ENCODE data around the gene SRPX2. TPM values are rescaled to one million over a fixed set of nuclear protein-coding genes. Genes with fewer than 3 reads are reported as not detected.
A peak's percentile ranks its signal among the peaks of the same experiment; 100 is the strongest.

SRPX2 gene
- total and polyA plus RNA-seq, 5 donors = 2.5 to 27.6 (median 4.1) TPM

DNA sequence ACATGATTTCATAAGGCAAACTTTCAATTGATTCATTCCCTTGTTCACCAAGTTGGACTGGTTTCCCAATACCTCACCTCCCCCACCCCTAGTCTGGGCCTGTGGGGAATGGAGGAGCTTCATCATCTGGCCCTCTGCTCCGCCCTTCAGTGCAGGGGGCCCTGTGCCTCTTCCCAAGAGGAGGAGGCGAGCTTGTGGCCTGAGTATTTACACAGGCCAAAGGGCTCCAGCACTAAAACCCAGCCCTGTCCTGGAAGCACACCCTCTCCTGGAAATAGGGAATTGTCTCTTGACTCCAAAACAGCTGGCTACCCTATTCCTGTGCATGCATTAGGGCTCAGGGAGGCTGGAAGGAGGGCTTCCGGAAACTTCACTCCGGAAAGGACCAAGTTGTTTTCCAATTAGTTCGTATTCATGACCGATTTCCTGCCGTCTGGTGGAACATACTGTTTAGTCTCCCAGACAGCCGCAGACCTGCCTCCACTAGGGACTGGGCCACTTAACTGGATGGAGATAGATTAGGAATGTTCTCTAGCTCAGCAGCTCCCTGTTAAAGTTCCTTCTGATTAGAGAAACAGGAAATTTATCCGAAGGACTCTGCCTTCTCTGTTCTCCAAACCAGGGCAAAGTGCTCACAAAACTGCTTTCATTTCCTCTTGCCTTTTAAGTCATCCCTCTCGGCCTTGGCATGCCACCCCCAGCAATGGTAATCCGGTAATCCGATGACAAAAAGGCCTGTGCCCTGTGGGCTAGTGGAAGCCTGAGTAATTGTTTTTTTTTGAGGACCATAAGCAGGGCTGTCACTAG, 5.8 kb downstream of the SRPX2 start:
- ATAC-seq (peak; percentile 89 to 94), DNase-seq (peak; percentile 64 to 75 (median 66))
- WGBS = 30% methylated on average over 12 of the region's 12 CpGs
- no peaks in the 10 kb centered on the region for H3K9me3 ChIP-seq (ENCODE audit: control insufficient read depth, low read length)
- no peaks in the 10 kb centered on the region for H3K27me3 ChIP-seq (ENCODE audit: control insufficient read depth, insufficient read depth)
- peaks cover 5% of the 10 kb centered on the region for H3K4me1 ChIP-seq (ENCODE audit: control insufficient read depth, insufficient read depth, low read length)
- peak overlapping the region; percentile 92 for H3K27ac ChIP-seq (ENCODE audit: low read length)
- H3K4me3 ChIP-seq (ENCODE audit: low read length) = no peak overlapping the region
- intact Hi-C loops (cut with DNase I) = no loop called here

DNA sequence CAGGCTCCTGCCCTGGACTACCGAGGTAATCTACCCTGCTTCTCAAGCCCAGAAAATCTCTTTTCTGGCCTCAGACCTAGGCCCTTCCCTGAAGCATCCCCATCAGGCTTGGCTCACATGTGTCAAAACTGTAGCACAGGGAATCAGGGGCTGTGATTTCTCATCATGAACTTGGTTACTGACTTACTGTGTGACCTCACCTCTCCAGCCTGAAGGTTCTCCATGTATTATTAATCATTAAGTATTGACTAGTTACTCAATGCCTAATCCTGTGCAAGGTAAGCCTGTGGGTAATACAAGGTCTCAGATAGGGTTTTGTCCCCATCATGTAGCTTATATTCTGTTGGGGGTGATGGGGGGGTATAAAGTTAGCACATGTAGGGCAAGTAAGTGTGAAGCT, 6.8 kb downstream of the SRPX2 start:
- intact Hi-C loops (cut with DNase I) = no loop called here
- no peaks in the 10 kb centered on the region for H3K9me3 ChIP-seq (ENCODE audit: control insufficient read depth, low read length)
- H3K4me3 ChIP-seq (ENCODE audit: low read length) = no peak overlapping the region
- 96% methylated on average over 1 of the region's 1 CpG for WGBS
- no peak for ATAC-seq
- no peaks in the 10 kb centered on the region for H3K27me3 ChIP-seq (ENCODE audit: control insufficient read depth, insufficient read depth)
- H3K4me1 ChIP-seq (ENCODE audit: control insufficient read depth, insufficient read depth, low read length) = peaks cover 5% of the 10 kb centered on the region
- H3K27ac ChIP-seq (ENCODE audit: low read length) = peak overlapping the region; percentile 92
- DNase-seq = no peak

DNA sequence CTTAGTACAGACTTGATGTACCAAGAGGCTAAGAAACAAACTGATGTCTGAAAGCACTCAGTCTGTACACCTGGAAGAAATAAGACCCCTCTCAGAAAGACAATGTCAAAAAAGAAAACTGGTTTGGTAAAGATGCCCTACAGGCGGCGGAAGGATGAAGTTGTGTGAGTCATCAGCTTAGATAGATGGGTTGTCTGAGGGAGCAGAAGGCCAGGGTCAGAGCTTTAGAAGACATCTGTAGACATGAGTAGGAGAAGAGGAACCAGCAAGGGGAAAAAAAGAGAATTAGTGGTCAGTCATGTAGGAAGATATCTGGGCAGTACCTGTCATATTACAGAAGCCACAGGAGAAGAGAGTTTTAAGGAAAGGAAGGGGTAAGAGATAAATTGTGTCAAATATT, 8.3 kb downstream of the SRPX2 start:
- peaks cover 3% of the 10 kb centered on the region for H3K4me1 ChIP-seq (ENCODE audit: control insufficient read depth, insufficient read depth, low read length)
- ATAC-seq (no peak), DNase-seq (no peak)
- H3K27ac ChIP-seq (ENCODE audit: low read length) = no peak overlapping the region
- H3K9me3 ChIP-seq (ENCODE audit: control insufficient read depth, low read length) = no peaks in the 10 kb centered on the region
- no peak overlapping the region for H3K4me3 ChIP-seq (ENCODE audit: low read length)
- 88% methylated on average over 2 of the region's 2 CpGs for WGBS
- intact Hi-C loops (cut with DNase I) = no loop called here
- H3K27me3 ChIP-seq (ENCODE audit: control insufficient read depth, insufficient read depth) = no peaks in the 10 kb centered on the region

DNA sequence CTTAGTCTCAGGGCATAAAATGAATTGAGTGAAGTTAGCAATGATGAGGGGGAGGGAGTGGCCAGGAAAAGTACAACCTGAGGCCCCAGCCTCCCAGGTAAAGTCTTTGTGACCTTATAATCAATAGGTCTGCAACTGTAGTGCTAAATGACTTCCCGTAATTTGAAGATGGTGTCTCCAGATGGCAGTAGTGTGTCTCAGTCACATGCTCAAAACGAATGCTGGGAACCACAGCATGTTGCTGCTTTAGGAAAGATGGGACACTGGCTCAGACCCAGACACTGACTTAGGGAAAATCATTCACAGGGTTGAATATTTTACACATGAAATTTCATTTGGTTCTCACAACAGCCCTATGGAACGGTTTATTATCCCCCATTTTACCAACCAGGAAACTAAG, 10.3 kb downstream of the SRPX2 start:
- H3K27me3 ChIP-seq (ENCODE audit: control insufficient read depth, insufficient read depth) = no peaks in the 10 kb centered on the region
- H3K9me3 ChIP-seq (ENCODE audit: control insufficient read depth, low read length) = no peaks in the 10 kb centered on the region
- peaks cover 5% of the 10 kb centered on the region for H3K4me1 ChIP-seq (ENCODE audit: control insufficient read depth, insufficient read depth, low read length)
- intact Hi-C loops (cut with DNase I) = no loop called here
- no peak overlapping the region for H3K4me3 ChIP-seq (ENCODE audit: low read length)
- 20% methylated on average over 3 of the region's 3 CpGs for WGBS
- ATAC-seq (no peak), DNase-seq (no peak)
- H3K27ac ChIP-seq (ENCODE audit: low read length) = no peak overlapping the region

DNA sequence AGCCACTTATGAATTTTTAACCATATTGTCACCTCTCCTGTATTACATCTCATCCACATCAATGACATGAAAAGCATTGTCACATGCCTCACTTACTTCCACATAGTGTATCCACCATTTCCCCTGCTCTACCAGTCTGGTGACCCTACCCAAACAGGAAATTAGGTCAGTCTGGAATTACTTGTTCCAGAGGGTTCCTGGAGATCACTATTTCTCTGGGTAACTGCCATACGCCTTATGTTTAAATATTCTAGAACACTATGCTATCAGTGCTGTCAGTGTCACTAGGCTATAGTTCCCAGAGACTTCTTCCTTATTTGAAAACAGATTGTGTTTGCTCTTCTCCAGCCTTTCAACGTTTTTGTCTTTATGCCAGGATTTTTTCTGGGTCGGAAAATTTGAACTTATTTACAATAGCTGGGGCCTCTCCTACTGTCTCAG, 15.0 kb downstream of the SRPX2 start:
- ATAC-seq = no peak
- Histone ChIP-seq H3K4me3 (ENCODE audit: low read length) (no peak overlapping the region), H3K4me1 (ENCODE audit: control insufficient read depth, insufficient read depth, low read length) (peaks cover 2% of the 10 kb centered on the region), H3K27me3 (ENCODE audit: control insufficient read depth, insufficient read depth) (no peaks in the 10 kb centered on the region), H3K9me3 (ENCODE audit: control insufficient read depth, low read length) (no peaks in the 10 kb centered on the region), H3K27ac (ENCODE audit: low read length) (no peak overlapping the region)
- DNase-seq = no peak
- WGBS = 31% methylated on average over 3 of the region's 3 CpGs
- intact Hi-C loops (cut with DNase I) = no loop called here

DNA sequence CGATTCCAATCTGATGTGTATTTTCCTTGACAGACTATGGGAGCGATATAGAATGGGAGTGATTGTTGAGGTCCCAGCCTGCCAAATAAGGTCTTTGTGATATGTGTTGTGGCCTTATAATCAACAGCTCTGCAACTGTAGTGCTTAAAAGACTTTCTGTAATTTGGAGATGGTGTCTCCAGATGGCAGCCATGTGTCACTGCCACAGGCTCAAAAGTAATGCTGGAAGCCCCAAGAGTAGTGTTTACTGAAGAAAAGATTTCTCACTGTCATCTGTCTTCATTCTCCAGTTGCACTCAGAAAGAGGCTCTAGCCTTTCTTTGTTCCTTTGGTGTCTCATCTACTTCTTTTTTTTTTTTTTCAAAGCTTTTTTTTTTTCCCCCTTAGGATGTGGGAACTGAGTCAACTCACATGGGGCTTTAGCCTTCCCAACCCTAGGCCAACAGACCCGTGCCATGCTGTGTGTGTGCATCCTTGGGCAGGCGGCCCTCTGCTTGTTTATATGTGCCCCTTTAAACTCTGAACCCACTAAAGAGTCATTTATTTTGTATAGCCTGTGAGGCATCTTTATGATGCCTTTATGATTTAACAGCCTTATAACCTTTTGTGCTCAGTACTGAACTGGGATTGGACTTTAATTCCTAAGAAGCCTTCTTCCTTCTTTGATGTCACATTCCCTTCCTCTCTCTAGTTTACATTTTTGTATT, 15.6 kb downstream of the SRPX2 start:
- no peak overlapping the region for H3K27ac ChIP-seq (ENCODE audit: low read length)

DNA sequence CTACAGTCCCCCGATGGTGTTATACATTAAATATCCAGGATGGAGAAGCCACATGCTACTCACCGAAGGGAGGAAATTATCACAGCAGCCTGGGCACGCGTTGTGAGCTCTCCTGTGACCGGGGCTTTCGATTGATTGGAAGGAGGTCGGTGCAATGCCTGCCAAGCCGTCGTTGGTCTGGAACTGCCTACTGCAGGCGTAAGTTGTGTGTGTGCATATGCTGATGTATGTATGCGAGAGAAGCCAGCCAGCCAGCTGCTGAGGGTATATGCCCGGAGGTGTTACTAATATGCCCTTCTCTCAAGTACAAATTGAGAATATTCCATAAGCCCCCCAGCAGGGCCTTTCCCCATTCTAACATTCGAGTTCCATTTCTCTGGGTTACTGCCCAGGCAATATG, 18.2 kb downstream of the SRPX2 start:
- ATAC-seq = no peak
- no peaks in the 10 kb centered on the region for H3K27me3 ChIP-seq (ENCODE audit: control insufficient read depth, insufficient read depth)
- H3K4me1 ChIP-seq (ENCODE audit: control insufficient read depth, insufficient read depth, low read length) = peaks cover 2% of the 10 kb centered on the region

More for the DNA sequence above, 15.6 kb downstream of the SRPX2 start:
- DNase-seq = no peak
- Histone ChIP-seq H3K4me1 (ENCODE audit: control insufficient read depth, insufficient read depth, low read length) (peaks cover 2% of the 10 kb centered on the region), H3K27me3 (ENCODE audit: control insufficient read depth, insufficient read depth) (no peaks in the 10 kb centered on the region), H3K9me3 (ENCODE audit: control insufficient read depth, low read length) (no peaks in the 10 kb centered on the region), H3K4me3 (ENCODE audit: low read length) (no peak overlapping the region)
- intact Hi-C loops (cut with DNase I) = no loop called here
- 68% methylated on average over 4 of the region's 4 CpGs for WGBS
- ATAC-seq = no peak

DNA sequence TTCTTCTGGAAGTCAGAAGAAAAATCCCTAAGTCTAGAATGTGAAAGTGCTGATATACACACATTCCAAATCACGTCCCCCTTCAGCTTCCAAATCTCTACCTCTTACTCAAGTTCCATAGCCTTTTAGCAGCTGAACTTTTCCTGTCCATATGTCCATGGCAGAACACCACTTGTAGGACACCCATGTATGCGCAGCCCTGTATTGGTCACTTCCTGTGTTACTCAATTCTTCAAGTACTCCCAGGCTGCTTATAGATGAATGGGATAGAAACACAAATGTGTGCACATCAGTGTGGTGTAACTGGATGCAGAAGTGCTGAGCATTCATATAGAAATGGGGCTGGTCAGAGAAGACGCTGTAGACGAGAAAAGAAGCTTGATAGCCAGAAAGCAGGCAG, 18.8 kb downstream of the SRPX2 start:
- DNase-seq = no peak
- WGBS = 88% methylated on average over 4 of the region's 4 CpGs
- Histone ChIP-seq H3K27me3 (ENCODE audit: control insufficient read depth, insufficient read depth) (no peaks in the 10 kb centered on the region), H3K27ac (ENCODE audit: low read length) (no peak overlapping the region), H3K4me3 (ENCODE audit: low read length) (no peak overlapping the region), H3K9me3 (ENCODE audit: control insufficient read depth, low read length) (no peaks in the 10 kb centered on the region), H3K4me1 (ENCODE audit: control insufficient read depth, insufficient read depth, low read length) (peaks cover 2% of the 10 kb centered on the region)
- no peak for ATAC-seq
- intact Hi-C loops (cut with DNase I) = no loop called here

More for the DNA sequence above, 18.2 kb downstream of the SRPX2 start:
- H3K27ac ChIP-seq (ENCODE audit: low read length) = no peak overlapping the region
- H3K9me3 ChIP-seq (ENCODE audit: control insufficient read depth, low read length) = no peaks in the 10 kb centered on the region
- DNase-seq = no peak
- WGBS = 94% methylated on average over 13 of the region's 13 CpGs
- no peak overlapping the region for H3K4me3 ChIP-seq (ENCODE audit: low read length)
- intact Hi-C loops (cut with DNase I) = no loop called here

DNA sequence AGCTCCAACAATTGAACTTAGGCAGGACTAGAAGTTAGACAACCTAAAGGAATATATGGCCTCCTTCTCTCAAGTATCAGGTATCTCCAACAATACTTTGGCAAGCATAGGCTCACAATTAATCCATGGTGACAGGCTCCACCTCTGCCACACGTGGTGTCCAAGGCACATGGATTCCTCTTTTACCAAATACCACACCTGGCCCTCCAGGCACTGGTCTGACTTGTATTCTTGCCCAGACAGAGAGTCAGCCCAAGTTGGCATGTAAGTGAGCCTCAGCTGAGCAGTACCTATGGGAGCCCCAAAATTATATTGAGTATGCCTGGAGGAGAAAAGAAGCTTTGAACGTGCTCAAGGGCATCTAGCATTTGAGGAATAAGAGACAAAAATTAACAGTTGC, 19.6 kb downstream of the SRPX2 start:
- H3K4me3 ChIP-seq (ENCODE audit: low read length) = no peak overlapping the region
- no peak for ATAC-seq
- H3K9me3 ChIP-seq (ENCODE audit: control insufficient read depth, low read length) = no peaks in the 10 kb centered on the region
- no peaks in the 10 kb centered on the region for H3K27me3 ChIP-seq (ENCODE audit: control insufficient read depth, insufficient read depth)
- intact Hi-C loops (cut with DNase I) = no loop called here
- WGBS = 77% methylated on average over 2 of the region's 2 CpGs
- peaks cover 2% of the 10 kb centered on the region for H3K4me1 ChIP-seq (ENCODE audit: control insufficient read depth, insufficient read depth, low read length)
- no peak for DNase-seq
- H3K27ac ChIP-seq (ENCODE audit: low read length) = no peak overlapping the region

DNA sequence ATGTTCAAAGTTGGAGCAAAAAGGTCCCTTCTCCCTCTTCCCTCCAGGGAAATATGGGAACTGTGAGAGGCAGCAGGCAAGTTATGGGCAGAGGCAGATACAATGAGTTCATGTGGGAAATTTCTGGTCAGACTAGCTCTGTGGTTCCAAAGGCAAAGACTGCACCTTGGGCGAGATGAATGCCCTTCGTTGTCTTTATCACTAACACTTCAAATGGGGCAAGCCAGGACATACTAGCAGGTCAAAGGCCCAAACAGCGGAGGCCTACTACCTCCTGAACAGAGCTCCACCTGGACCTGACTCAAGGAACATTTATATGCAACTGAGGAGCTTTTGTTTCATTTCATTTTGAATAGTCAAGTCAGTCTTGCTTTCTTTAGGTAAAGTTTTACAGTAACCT, 29.0 kb downstream of the SRPX2 start:
- no peaks in the 10 kb centered on the region for H3K27me3 ChIP-seq (ENCODE audit: control insufficient read depth, insufficient read depth)
- 89% methylated on average over 3 of the region's 3 CpGs for WGBS
- no peak overlapping the region for H3K27ac ChIP-seq (ENCODE audit: low read length)
- H3K9me3 ChIP-seq (ENCODE audit: control insufficient read depth, low read length) = no peaks in the 10 kb centered on the region
- H3K4me3 ChIP-seq (ENCODE audit: low read length) = no peak overlapping the region
- DNase-seq (no peak), ATAC-seq (no peak)
- H3K4me1 ChIP-seq (ENCODE audit: control insufficient read depth, insufficient read depth, low read length) = no peaks in the 10 kb centered on the region
- intact Hi-C loops (cut with DNase I) = no loop called here

DNA sequence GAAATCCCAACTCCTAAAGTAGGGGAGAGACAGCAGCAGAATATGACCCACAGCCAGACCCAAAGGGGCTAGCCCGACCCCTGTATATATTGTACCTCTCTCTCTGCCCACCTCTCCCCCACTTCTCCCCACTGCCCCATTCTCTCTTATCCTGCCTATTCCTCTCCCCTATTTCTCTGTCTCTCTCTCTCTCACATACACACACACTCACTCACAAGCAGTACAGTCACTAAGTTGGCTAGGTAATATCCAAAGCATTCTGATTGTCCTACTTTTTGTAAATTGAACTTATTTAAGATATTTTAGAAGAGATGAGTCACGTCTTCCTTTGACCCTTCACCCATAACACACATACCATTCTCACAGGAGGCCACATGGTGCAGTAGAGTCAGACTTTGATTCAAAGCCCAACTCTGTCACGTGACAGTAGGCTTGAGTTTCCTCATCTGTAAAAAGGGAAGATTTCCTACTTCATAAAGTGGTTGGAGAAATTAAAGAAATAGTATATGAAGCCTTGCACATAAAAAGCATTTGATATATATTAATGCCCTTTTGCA, 29.5 kb downstream of the SRPX2 start:
- WGBS = 70% methylated on average over 3 of the region's 3 CpGs
- no peak for ATAC-seq
- H3K9me3 ChIP-seq (ENCODE audit: control insufficient read depth, low read length) = no peaks in the 10 kb centered on the region
- H3K4me1 ChIP-seq (ENCODE audit: control insufficient read depth, insufficient read depth, low read length) = no peaks in the 10 kb centered on the region
- H3K27me3 ChIP-seq (ENCODE audit: control insufficient read depth, insufficient read depth) = no peaks in the 10 kb centered on the region
- DNase-seq = no peak
- no peak overlapping the region for H3K27ac ChIP-seq (ENCODE audit: low read length)
- no peak overlapping the region for H3K4me3 ChIP-seq (ENCODE audit: low read length)
- intact Hi-C loops (cut with DNase I) = no loop called here
